Measurements from ENCODE around the gene GOLGA6C.
"Not testable (repeated sequence)": the region's sequence is repeated elsewhere in the genome, so short reads cannot be mapped to it uniquely, and the experiment has no call there.

DNA sequence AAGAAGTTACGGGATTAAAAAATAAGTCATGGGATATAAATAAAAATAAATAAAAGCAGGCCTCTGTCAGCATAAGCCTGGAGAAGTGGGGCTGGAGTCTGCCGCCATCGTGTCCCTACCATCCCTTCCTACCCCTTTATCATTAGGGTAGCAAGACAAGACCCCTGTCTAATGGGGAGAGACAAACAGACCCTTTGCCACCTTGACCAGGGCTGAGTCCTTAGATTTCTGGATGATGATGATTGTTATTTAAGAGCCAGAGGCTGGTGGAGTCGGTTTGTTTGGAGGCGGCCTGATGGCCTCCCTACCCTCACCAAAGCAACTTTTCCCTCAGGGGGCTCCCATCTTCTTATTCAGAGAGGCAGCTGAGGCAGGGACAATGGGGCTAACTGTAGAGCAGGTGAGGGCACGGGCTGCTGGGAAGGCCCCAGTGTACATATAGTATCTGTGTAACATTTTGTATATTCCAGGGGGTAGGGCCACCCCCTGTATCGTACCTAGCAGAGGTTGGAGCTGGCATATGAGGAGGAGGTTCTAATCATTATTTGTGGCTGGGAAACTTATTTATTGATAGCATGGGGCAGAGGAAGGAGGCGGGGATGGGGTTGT, 15.7 kb downstream of the GOLGA6C start:
- TF ChIP-seq CTCF, POLR2A (IDR thresholded peaks at IDR 0.05): not testable (repeated sequence)

Data from uterus (tissue), 2 donors.